ENCODE results near the gene SRMS. TPM values are rescaled to one million over a fixed set of nuclear protein-coding genes. Genes with fewer than 3 reads are reported as not detected.

The SRMS gene
- total RNA-seq, 4 donors from 2014 or later, result not detected

DNA sequence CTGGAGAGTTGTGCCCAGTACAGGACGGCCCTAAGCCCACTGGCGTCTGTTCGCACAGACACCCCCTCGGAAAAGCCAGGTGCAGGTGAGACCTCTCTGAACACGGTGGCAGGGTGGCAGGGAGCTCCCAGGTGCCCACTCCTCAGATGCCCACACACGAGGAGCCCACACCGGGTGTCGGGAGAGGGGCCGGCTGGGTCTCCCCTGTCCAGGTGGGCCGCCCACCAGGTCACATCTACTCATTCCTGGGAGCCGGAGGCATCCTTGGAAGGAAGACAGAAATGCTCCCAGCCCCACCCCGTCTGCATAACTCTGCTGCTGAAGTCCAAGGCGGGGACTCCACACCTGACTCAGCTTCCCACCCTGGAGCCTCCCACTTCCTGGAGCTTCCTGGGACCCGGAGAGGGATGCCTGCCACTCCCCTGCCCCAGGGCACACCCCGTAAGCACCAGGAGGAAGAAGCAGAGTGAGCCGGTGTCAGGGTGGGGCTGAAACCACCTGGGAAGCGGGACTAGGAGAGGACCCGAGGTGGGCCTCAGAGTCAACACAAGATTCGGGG, 2.5 kb downstream of the SRMS start:
- Histone ChIP-seq H3K36me3 (no peaks in the 10 kb centered on the region), H3K4me3 (no peak overlapping the region), H3K27ac (no peak overlapping the region), H3K9me3 (no peaks in the 10 kb centered on the region), H3K4me1 (no peaks in the 10 kb centered on the region), H3K27me3 (peaks cover 62% of the 10 kb centered on the region)
- TF ChIP-seq CTCF (IDR thresholded peaks at IDR 0.05), result no peak
- TF ChIP-seq POLR2AphosphoS5 (IDR thresholded peaks at IDR 0.05), result no peak
- no peak for TF ChIP-seq POLR2A (IDR thresholded peaks at IDR 0.05)
- no peak for TF ChIP-seq EP300 (IDR thresholded peaks at IDR 0.05)
- 75 to 76% methylated on average over 2 to 4 of the region's 19 CpGs for WGBS, 2 donors (ENCODE audit: low coverage in 1 of 2)
- ATAC-seq, result no peak

DNA sequence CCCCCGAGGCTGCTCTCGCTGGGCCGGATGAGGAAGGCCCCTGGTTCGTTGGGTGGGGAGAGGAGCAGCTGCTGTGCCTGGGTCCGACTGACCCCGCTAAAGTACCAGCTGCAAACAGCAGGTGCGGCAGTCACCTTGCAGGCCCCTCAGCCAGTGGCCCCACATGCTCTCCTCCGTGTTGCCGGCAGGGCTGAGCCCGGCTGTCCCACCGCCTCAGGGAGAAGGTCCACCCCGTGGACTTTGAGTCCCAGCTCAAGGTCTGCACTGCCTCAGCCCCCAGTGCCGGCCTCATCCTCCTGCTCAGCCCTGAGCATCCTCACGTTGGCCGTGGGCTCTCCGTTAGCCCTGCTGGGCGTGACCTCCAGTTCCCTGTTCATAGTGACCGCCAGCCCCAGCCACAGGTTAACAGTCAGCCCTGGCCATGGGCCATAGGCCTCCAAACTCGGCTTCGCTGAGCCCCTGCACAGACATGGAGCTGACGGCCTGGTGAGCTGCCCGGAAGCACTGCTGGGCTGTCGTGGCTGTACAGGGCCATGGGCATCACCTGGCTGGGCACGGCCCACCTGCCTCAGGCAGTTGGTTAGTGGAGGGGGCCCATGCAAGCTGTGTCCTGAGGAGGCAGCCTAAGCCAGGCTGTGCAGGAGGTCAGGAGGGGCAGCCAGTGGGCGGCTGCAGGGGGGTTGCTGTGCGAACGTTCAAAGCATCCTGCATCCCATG, 3.1 kb downstream of the SRMS start:
- Histone ChIP-seq H3K27ac (no peak overlapping the region), H3K36me3 (no peaks in the 10 kb centered on the region), H3K9me3 (no peaks in the 10 kb centered on the region), H3K4me3 (no peak overlapping the region), H3K4me1 (no peaks in the 10 kb centered on the region), H3K27me3 (peaks cover 56% of the 10 kb centered on the region)
- no peak for ATAC-seq
- 40 to 80% methylated on average over 1 to 2 of the region's 27 CpGs for WGBS, 2 donors (ENCODE audit: low coverage in 1 of 2)
- no peak for TF ChIP-seq EP300 (IDR thresholded peaks at IDR 0.05)
- no peak for TF ChIP-seq POLR2AphosphoS5 (IDR thresholded peaks at IDR 0.05)
- no peak for TF ChIP-seq POLR2A (IDR thresholded peaks at IDR 0.05)
- TF ChIP-seq CTCF (IDR thresholded peaks at IDR 0.05), result no peak

DNA sequence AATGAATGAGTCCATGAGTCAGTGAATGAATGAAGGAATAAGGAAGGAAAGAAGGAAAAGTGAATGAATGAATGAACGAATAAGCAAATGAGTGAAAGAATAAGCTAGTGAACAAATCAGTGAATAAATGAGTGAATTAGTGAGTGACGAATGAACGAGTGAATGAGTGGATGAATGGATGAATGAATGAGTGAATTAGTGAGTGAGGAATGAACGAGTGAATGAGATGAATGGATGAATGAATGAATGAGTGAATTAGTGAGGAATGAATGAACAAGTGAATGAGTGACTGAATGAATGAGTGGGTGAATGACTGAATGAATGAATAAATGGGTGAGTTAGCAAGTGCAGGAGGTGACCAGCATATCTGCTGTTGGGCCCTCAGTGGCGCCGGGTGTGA, 3.8 kb downstream of the SRMS start:
- no peak for ATAC-seq
- Histone ChIP-seq H3K27ac (no peak overlapping the region), H3K4me3 (no peak overlapping the region), H3K9me3 (no peaks in the 10 kb centered on the region), H3K27me3 (peaks cover 53% of the 10 kb centered on the region), H3K4me1 (no peaks in the 10 kb centered on the region), H3K36me3 (no peaks in the 10 kb centered on the region)
- no peak for TF ChIP-seq POLR2AphosphoS5 (IDR thresholded peaks at IDR 0.05)
- TF ChIP-seq EP300 (IDR thresholded peaks at IDR 0.05), result no peak
- no peak for TF ChIP-seq POLR2A (IDR thresholded peaks at IDR 0.05)
- TF ChIP-seq CTCF (IDR thresholded peaks at IDR 0.05), result no peak
- WGBS, 2 donors (ENCODE audit: low coverage in 1 of 2), result 78 to 86% methylated on average over 4 to 6 of the region's 6 CpGs

DNA sequence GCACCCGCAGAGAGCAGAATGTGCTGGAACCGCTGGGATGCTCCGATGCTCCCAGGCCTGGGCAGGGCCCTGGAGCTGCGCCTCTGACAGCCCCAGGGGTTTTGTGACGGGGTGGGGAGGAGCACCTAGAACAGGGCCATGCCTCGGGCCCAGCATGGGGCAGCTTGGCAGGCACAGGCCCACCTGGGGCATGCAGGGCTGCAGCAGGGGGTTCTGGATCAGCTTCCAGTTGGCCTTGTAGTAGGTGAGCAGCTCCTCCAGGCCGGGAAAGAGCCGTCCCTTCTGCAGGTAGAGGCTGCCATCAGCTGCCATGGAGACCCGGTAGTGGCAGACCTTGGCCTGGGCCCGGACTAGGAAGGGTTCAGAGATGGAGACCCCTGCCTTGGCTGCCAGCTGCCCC, 4.4 kb downstream of the SRMS start:
- Histone ChIP-seq H3K4me3 (no peak overlapping the region), H3K4me1 (peaks cover 0 to 5% (median 4%) of the 10 kb centered on the region in 3 donors), H3K27me3 (peaks cover 50% of the 10 kb centered on the region), H3K9me3 (no peaks in the 10 kb centered on the region), H3K27ac (no peak overlapping the region), H3K36me3 (no peaks in the 10 kb centered on the region)
- ATAC-seq, result no peak
- TF ChIP-seq CTCF (IDR thresholded peaks at IDR 0.05), result no peak
- no peak for TF ChIP-seq POLR2AphosphoS5 (IDR thresholded peaks at IDR 0.05)
- TF ChIP-seq EP300 (IDR thresholded peaks at IDR 0.05), result no peak
- TF ChIP-seq POLR2A (IDR thresholded peaks at IDR 0.05), result no peak
- WGBS, 2 donors (ENCODE audit: low coverage in 1 of 2), result no CpG with 5 or more reads among the region's 10 CpGs

DNA sequence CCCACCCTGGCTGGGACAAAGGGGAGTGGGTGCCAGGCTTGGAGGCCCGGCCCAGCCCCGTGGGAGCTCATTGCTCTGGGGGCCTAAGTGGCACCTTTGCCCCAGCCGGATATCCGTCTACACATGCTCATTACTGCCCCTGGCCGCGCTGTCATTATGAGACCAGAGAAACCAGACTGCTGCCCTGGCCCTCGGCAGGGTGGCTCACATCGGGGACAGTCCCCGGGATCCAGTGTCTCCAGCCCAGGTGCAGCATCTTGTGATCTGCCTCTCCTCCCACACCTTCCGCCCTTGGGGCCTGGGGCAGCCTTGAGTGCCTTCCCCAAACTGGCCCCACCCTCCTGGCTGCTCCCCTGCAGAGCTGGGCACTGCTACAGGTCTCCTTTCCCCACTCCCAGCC, 4.9 kb downstream of the SRMS start:
- TF ChIP-seq CTCF (IDR thresholded peaks at IDR 0.05) (no peak), EP300 (IDR thresholded peaks at IDR 0.05) (no peak), POLR2A (IDR thresholded peaks at IDR 0.05) (no peak), POLR2AphosphoS5 (IDR thresholded peaks at IDR 0.05) (no peak)
- peaks cover 0 to 10% (median 6%) of the 10 kb centered on the region in 3 donors for H3K4me1 ChIP-seq
- H3K9me3 ChIP-seq, result no peaks in the 10 kb centered on the region
- H3K27me3 ChIP-seq, result peaks cover 50% of the 10 kb centered on the region
- 20% methylated on average over 1 of the region's 10 CpGs; no CpG with 5 or more reads in 1 of the 2 donors for WGBS, 2 donors (ENCODE audit: low coverage in 1 of 2)
- H3K27ac ChIP-seq, result no peak overlapping the region
- no peak overlapping the region for H3K4me3 ChIP-seq
- ATAC-seq, result no peak
- H3K36me3 ChIP-seq, result no peaks in the 10 kb centered on the region

All from gastroesophageal sphincter (tissue), 4 donors.